ENCODE data around the gene LAMP5.

The LAMP5 gene

GRCh38 chr20:9503526-9504245 is 10.7 kb upstream of the LAMP5 start:
- no peak for DNase-seq

- DNase-seq, result no peak
Measured at GRCh38 chr20:9506280-9506821, 8.0 kb upstream of the LAMP5 start.

DNA sequence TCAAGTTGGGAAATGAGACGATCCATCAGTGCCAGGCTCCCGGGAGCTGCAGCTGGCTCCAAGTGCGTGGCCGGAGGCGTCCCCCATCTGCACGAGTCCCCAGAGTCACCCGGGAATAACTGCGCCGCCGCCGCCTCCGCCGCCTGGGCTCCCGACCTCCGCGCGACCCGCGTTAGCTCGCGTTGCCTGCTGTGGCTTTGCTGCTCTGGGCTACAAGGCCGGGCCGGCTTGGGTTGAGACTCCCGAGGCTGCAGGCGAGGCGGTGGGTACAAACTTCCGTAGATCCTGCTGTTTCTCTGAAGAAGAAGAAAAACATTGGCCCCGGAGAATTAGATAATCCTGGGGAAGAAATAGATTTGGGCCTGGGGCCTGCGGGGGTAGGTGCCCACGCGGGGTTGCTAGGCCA is 7.4 kb upstream of the LAMP5 start:
- DNase-seq, result no peak

DNA sequence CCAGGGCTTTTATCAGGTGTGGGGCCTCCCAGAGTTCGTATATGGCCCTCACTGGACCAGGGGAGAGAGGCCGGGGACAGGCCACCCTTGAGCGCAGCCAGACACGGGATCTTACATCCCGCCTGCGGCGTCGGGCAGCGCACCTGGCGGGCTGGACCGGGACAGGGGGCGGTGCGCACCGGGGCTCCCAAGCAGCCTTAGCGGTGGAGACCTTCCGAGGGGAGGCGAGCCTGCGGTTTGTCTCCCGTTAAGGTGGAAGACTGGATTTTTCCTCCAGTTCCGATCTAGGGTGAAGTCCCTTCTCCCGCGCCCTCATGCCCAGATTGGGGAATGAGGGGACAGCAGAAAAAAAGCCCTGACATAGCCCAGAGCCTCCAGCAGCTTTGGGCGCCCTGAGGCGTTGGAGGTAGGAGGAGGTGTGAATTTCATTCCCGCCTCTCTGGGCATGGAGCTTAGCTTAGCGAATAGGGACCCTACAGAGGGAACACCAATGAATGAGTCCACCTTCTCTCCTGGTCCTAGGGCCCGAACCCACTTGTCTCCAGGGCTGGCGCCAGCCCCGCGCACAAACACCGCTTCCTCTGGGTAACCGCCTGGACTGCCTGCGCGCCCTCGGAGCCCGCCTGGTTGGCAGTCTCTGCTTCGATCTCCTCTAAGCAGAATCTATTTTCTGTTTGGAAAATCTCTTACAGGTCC is 6.7 kb upstream of the LAMP5 start:
- DNase-seq, result no peak

GRCh38 chr20:9508240-9508661 is 6.1 kb upstream of the LAMP5 start:
- no peak for DNase-seq

DNA sequence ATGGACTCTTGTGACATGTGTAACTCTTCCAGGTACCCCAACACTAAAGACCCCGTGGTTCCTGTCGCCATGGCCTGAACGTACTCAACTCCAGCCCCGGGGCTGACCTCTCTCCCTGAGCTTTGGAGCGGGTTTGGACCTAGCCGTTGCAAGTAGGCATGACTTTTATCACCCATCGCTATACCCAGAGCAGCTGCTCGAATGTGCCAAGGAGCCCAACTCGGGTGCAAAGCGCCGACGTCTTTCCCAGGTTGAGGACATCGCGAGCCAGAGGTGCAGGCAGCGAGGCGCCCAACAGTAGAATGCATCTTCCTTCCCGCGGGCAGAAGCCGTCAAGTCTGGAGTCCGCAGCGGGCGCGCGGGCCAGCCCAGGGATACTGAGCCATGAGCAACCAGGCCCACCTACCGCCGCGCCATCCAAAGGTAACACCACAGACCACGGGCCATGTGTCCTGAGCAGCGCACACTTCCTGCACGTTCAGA is 5.7 kb upstream of the LAMP5 start:
- no peak for DNase-seq

GRCh38 chr20:9509246-9509645 is 5.1 kb upstream of the LAMP5 start:
- DNase-seq, result no peak

DNA sequence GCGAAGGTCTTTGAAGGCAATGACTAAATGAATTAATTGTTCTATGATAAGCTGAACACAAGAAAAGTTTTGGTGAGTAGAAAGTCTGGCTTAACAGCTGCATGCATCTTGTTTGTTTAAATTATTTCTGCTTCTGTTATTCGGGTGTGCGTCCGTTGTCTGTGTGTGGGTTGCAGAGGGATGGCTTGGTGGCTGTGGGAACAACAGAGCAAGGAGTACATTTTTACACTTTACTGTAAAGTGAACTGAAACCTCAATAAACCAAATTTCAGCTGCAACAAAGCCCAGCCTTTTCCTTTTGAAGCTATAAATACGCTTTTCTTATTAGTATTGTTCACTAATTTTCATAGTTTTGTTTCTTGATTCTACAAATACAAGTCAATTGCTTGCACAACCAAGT is 3.5 kb upstream of the LAMP5 start:
- DNase-seq, result no peak

GRCh38 chr20:9514072-9514460 is 324 bp upstream of the LAMP5 start:
- no peak for DNase-seq

DNA sequence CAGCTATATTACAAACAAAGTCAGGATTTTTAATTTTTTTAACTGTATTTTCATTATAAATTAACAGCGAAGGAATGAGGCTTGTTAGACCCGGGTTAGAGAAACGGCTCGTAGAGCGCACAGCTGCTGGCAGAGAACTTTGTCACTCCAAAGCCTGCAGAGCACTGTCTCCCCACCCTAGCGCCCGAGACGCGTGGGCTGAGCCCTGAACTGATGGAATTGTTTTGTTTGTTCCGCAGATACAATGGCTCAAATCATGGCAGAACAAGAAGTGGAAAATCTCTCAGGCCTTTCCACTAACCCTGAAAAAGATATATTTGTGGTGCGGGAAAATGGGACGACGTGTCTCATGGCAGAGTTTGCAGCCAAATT is 810 bp downstream of the LAMP5 start:
- DNase-seq, result no peak

- no peak for DNase-seq
Measured at GRCh38 chr20:9515741-9516233, 1.4 kb downstream of the LAMP5 start.

- no peak for DNase-seq
Measured at GRCh38 chr20:9516234-9516871, 2.0 kb downstream of the LAMP5 start.

DNA sequence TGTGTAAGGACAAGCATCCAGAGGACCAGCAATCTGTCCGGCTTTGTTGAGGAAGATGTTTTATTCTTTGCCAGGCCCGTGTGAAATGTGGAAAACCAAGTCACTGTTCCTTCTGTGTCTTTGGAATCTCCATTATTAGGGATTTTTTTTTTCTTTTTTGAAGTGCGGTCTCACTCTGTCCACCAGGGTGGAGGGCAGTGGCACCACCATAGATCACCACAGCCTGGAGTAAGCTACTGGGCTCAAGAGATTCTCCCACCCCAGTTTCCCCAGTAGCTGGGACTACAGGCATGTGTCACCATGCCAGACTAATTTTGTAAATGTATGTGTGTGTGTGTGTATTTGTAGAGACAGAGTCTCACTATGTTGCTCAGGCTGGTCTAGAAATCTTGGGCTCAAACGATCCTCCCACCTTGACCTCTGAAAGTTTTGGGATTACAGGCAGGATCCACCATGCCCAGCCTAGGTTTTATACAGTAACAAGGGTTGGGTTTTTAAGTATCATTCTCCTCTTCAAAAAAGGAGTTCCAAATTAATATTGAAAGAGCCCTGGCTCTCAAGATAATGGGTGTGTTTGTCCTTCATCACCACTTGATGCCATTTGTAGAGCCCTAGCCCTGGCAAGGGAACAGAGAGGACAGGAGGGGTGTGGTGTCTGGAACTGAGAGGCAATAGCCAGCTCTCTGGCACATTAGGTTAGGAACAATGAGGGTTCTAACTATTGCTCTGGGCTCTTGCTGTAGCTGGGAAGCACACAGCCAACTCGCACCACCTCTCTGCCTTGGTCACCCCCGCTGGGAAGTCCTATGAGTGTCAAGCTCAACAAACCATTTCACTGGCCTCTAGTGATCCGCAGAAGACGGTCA is 3.1 kb downstream of the LAMP5 start:
- no peak for DNase-seq

DNA sequence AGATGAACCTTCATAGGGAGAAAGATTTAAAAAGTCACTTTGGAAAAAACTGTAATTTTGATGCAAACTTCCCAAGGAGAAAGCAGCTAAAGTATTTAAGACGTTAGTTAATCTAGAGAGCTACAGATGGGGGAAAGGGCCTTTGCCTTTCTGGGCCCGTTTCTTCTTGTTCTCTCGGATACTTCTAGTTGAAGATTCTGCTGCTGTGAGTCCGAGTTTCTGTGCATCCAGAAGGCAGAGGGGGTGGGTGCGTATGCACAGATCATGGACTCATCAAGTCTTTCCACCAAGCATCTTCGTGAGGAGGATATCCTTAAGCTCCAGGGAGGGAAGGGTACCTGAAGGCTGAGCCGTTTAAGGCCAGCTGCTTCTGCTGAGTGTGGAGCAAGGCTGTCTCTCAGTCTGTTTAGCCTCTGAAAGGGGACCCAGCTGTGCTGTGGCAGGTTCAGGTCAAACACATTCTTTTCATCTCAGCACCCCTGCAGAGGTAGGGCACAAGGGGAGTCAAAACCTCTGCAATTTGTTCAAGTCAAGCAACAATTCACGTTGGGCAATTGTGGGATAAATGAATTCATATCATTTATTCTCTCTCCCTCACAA is 4.3 kb downstream of the LAMP5 start:
- no peak for DNase-seq

- DNase-seq, result no peak
Measured at GRCh38 chr20:9520086-9520485, 5.7 kb downstream of the LAMP5 start.

- no peak for DNase-seq
Measured at GRCh38 chr20:9523636-9524035, 9.2 kb downstream of the LAMP5 start.

- no peak for DNase-seq
Measured at GRCh38 chr20:9531581-9531980, 17.2 kb downstream of the LAMP5 start.

GRCh38 chr20:9532069-9532838 is 17.9 kb downstream of the LAMP5 start:
- DNase-seq, result no peak

- no peak for DNase-seq
Measured at GRCh38 chr20:9534025-9534424, 19.6 kb downstream of the LAMP5 start.

DNA sequence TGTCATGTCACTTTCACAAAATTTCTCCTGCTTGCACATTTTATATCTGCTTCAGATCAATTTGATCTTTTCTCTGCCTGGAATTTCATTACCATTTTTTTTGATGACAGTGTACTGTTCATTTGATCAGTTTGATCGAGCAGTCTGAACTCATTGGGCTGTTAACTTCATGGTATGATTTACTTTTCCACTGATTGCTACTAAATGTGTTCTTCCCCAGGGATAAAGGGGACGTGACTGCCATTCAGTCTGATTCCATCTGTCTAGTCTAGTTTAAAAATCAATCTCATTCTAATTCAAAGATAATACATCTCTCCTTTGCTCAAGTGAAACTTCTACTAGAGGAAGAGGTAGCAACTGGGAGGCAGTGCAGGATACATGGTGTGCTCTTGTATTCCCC is 21.1 kb downstream of the LAMP5 start:
- DNase-seq, result no peak

- DNase-seq, result no peak
Measured at GRCh38 chr20:9543214-9543613, 28.8 kb downstream of the LAMP5 start.
